ENCODE measurements around the gene LARGE1. TPM values are rescaled to one million over a fixed set of nuclear protein-coding genes. Genes with fewer than 3 reads are reported as not detected.

Gene LARGE1
- total and polyA plus RNA-seq, 3 experiments from 2014 or later: 0.07 to 0.27 (median 0.18) TPM

- Histone ChIP-seq H3K36me3 (ENCODE audit: insufficient read depth, low read length) (no peaks in the 10 kb centered on the region), H3K27me3 (ENCODE audit: insufficient read depth, low read length, poor library complexity, severe bottlenecking) (no peaks in the 10 kb centered on the region), H3K27ac (ENCODE audit: low read depth, low read length) (no peak overlapping the region), H3K9me3 (ENCODE audit: low read length) (no peaks in the 10 kb centered on the region), H3K4me1 (ENCODE audit: insufficient read depth, low read length) (no peaks in the 10 kb centered on the region), H3K4me3 (ENCODE audit: low read length) (no peak overlapping the region)
- Mint-ChIP-seq H3K27me3 (no peaks in the 10 kb centered on the region), H3K4me3 (no peak overlapping the region), H3K36me3 (no peaks in the 10 kb centered on the region), H3K27ac (no peak overlapping the region), H3K9me3 (peaks cover 0 to 6% (median 3%) of the 10 kb centered on the region in 5 donors), H3K4me1 (peaks cover 0 to 3% (median 0%) of the 10 kb centered on the region in 3 donors)
- ChIA-PET CTCF (no interaction called here), POLR2A (no interaction called here)
- no peak for DNase-seq
These were observed 375.6 kb downstream of the LARGE1 start for GRCh38 chr22:33544707-33545106.

GRCh38 chr22:33542722-33543121 lies 377.6 kb downstream of the LARGE1 start:
- H3K4me3 ChIP-seq (ENCODE audit: low read length): no peak overlapping the region
- Mint-ChIP-seq H3K9me3 (peaks cover 0 to 6% (median 3%) of the 10 kb centered on the region in 5 donors), H3K4me1 (peaks cover 0 to 3% (median 0%) of the 10 kb centered on the region in 3 donors), H3K27me3 (no peaks in the 10 kb centered on the region), H3K36me3 (no peaks in the 10 kb centered on the region), H3K27ac (no peak overlapping the region), H3K4me3 (no peak overlapping the region)
- no peaks in the 10 kb centered on the region for H3K27me3 ChIP-seq (ENCODE audit: insufficient read depth, low read length, poor library complexity, severe bottlenecking)
- no peaks in the 10 kb centered on the region for H3K36me3 ChIP-seq (ENCODE audit: insufficient read depth, low read length)
- ChIA-PET CTCF (interaction anchor here (0.9 kb wide), 1 partner anchor 11 kb away, joined by 3 read pairs; no protein-coding TSS in a partner anchor), POLR2A (no interaction called here)
- DNase-seq: no peak
- H3K9me3 ChIP-seq (ENCODE audit: low read length): no peaks in the 10 kb centered on the region
- no peak overlapping the region for H3K27ac ChIP-seq (ENCODE audit: low read depth, low read length)
- no peaks in the 10 kb centered on the region for H3K4me1 ChIP-seq (ENCODE audit: insufficient read depth, low read length)

GRCh38 chr22:33542153-33542552 lies 378.1 kb downstream of the LARGE1 start:
- Mint-ChIP-seq H3K27me3 (no peaks in the 10 kb centered on the region), H3K27ac (no peak overlapping the region), H3K9me3 (peaks cover 0 to 6% (median 3%) of the 10 kb centered on the region in 5 donors), H3K36me3 (no peaks in the 10 kb centered on the region), H3K4me1 (peaks cover 0 to 3% (median 0%) of the 10 kb centered on the region in 3 donors), H3K4me3 (no peak overlapping the region)
- ChIA-PET CTCF (interaction anchor here (0.9 kb wide), 1 partner anchor 11 kb away, joined by 3 read pairs; no protein-coding TSS in a partner anchor), POLR2A (no interaction called here)
- Histone ChIP-seq H3K27me3 (ENCODE audit: insufficient read depth, low read length, poor library complexity, severe bottlenecking) (no peaks in the 10 kb centered on the region), H3K4me1 (ENCODE audit: insufficient read depth, low read length) (no peaks in the 10 kb centered on the region), H3K27ac (ENCODE audit: low read depth, low read length) (no peak overlapping the region), H3K4me3 (ENCODE audit: low read length) (no peak overlapping the region), H3K9me3 (ENCODE audit: low read length) (no peaks in the 10 kb centered on the region), H3K36me3 (ENCODE audit: insufficient read depth, low read length) (no peaks in the 10 kb centered on the region)
- DNase-seq: no peak

- POLR2A ChIA-PET: no interaction called here
- Mint-ChIP-seq H3K4me1 (peaks cover 0 to 3% (median 0%) of the 10 kb centered on the region in 3 donors), H3K4me3 (no peak overlapping the region), H3K36me3 (no peaks in the 10 kb centered on the region), H3K27me3 (peaks cover 0 to 3% of the 10 kb centered on the region in 2 donors), H3K27ac (no peak overlapping the region), H3K9me3 (peaks cover 0 to 4% (median 0%) of the 10 kb centered on the region in 5 donors)
- H3K27me3 ChIP-seq (ENCODE audit: insufficient read depth, low read length, poor library complexity, severe bottlenecking): no peaks in the 10 kb centered on the region
- H3K4me3 ChIP-seq (ENCODE audit: low read length): no peak overlapping the region
- no peak overlapping the region for H3K27ac ChIP-seq (ENCODE audit: low read depth, low read length)
- H3K4me1 ChIP-seq (ENCODE audit: insufficient read depth, low read length): no peaks in the 10 kb centered on the region
- no peaks in the 10 kb centered on the region for H3K9me3 ChIP-seq (ENCODE audit: low read length)
- DNase-seq: no peak
- H3K36me3 ChIP-seq (ENCODE audit: insufficient read depth, low read length): no peaks in the 10 kb centered on the region
- CTCF ChIA-PET: no interaction called here
These were observed 380.1 kb downstream of the LARGE1 start for GRCh38 chr22:33539902-33540751.

- POLR2A ChIA-PET: no interaction called here
- Mint-ChIP-seq H3K9me3 (peaks cover 0 to 4% (median 0%) of the 10 kb centered on the region in 5 donors), H3K4me3 (no peak overlapping the region), H3K27me3 (peaks cover 0 to 3% of the 10 kb centered on the region in 2 donors), H3K27ac (no peak overlapping the region), H3K4me1 (no peaks in the 10 kb centered on the region), H3K36me3 (no peaks in the 10 kb centered on the region)
- H3K4me1 ChIP-seq (ENCODE audit: insufficient read depth, low read length): no peaks in the 10 kb centered on the region
- CTCF ChIA-PET: no interaction called here
- no peaks in the 10 kb centered on the region for H3K36me3 ChIP-seq (ENCODE audit: insufficient read depth, low read length)
- no peak for DNase-seq
- no peaks in the 10 kb centered on the region for H3K9me3 ChIP-seq (ENCODE audit: low read length)
- H3K4me3 ChIP-seq (ENCODE audit: low read length): no peak overlapping the region
- no peak overlapping the region for H3K27ac ChIP-seq (ENCODE audit: low read depth, low read length)
- H3K27me3 ChIP-seq (ENCODE audit: insufficient read depth, low read length, poor library complexity, severe bottlenecking): no peaks in the 10 kb centered on the region
These were observed 380.9 kb downstream of the LARGE1 start for GRCh38 chr22:33539202-33539901.

- H3K4me1 ChIP-seq (ENCODE audit: insufficient read depth, low read length): no peaks in the 10 kb centered on the region
- ChIA-PET CTCF (no interaction called here), POLR2A (no interaction called here)
- Mint-ChIP-seq H3K27ac (no peak overlapping the region), H3K36me3 (no peaks in the 10 kb centered on the region), H3K9me3 (peaks cover 0 to 4% (median 0%) of the 10 kb centered on the region in 5 donors), H3K27me3 (peaks cover 0 to 3% of the 10 kb centered on the region in 2 donors), H3K4me1 (no peaks in the 10 kb centered on the region), H3K4me3 (no peak overlapping the region)
- no peaks in the 10 kb centered on the region for H3K36me3 ChIP-seq (ENCODE audit: insufficient read depth, low read length)
- H3K27me3 ChIP-seq (ENCODE audit: insufficient read depth, low read length, poor library complexity, severe bottlenecking): no peaks in the 10 kb centered on the region
- H3K4me3 ChIP-seq (ENCODE audit: low read length): no peak overlapping the region
- no peaks in the 10 kb centered on the region for H3K9me3 ChIP-seq (ENCODE audit: low read length)
- no peak for DNase-seq
- no peak overlapping the region for H3K27ac ChIP-seq (ENCODE audit: low read depth, low read length)
These were observed 381.9 kb downstream of the LARGE1 start for GRCh38 chr22:33538277-33538885.

GRCh38 chr22:33537059-33537458 lies 383.2 kb downstream of the LARGE1 start:
- no peaks in the 10 kb centered on the region for H3K27me3 ChIP-seq (ENCODE audit: insufficient read depth, low read length, poor library complexity, severe bottlenecking)
- Mint-ChIP-seq H3K27ac (no peak overlapping the region), H3K9me3 (peaks cover 0 to 4% (median 3%) of the 10 kb centered on the region in 5 donors), H3K4me1 (no peaks in the 10 kb centered on the region), H3K27me3 (peaks cover 0 to 3% of the 10 kb centered on the region in 2 donors), H3K36me3 (no peaks in the 10 kb centered on the region), H3K4me3 (no peak overlapping the region)
- no peak overlapping the region for H3K27ac ChIP-seq (ENCODE audit: low read depth, low read length)
- DNase-seq: no peak
- H3K4me3 ChIP-seq (ENCODE audit: low read length): no peak overlapping the region
- no peaks in the 10 kb centered on the region for H3K36me3 ChIP-seq (ENCODE audit: insufficient read depth, low read length)
- no peaks in the 10 kb centered on the region for H3K4me1 ChIP-seq (ENCODE audit: insufficient read depth, low read length)
- H3K9me3 ChIP-seq (ENCODE audit: low read length): no peaks in the 10 kb centered on the region
- POLR2A ChIA-PET: no interaction called here
- CTCF ChIA-PET: no interaction called here

Measured in CD8-positive, alpha-beta memory T cell (primary cell).